Right lobe of liver (tissue), 6 donors: Measurements from ENCODE around the gene DNAH8. TPM values are rescaled to one million over a fixed set of nuclear protein-coding genes. Genes with fewer than 3 reads are reported as not detected.

Source experiments
- ATAC-seq, 4 donors: fragments of 200-7000 bp; cut with Tn5 transposase; one replicate each; pipeline ENCODE4 v1.9.1; 2020; ENCODE audit warnings: mild to moderate bottlenecking in 4 of 4, moderate library complexity in 4 of 4
- DNase-seq, 3 donors: peaks; one replicate each; pipeline ENCODE4 v3.0.0-alpha.2; 2020
- H3K27ac ChIP-seq, 3 donors: fragments of 200-600 bp; one replicate each; pipeline ENCODE4 v1.8.0; 2022
- H3K27me3 ChIP-seq, 2 donors: fragments of 200-600 bp; one replicate each; pipeline ENCODE4 v1.8.0; 2022
- H3K36me3 ChIP-seq, 4 donors: fragments of 200-600 bp; sonication (generic) in 1 of 4; one replicate each; pipeline versions ENCODE4 v1.5.1 to v1.8.0; 2017 to 2022; ENCODE audit warnings: control low read depth in 1 of 4
- H3K4me1 ChIP-seq, 4 donors: fragments of 200-600 bp; sonication (generic) in 1 of 4; one replicate each; pipeline versions ENCODE4 v1.5.1 to v1.8.0; 2017 to 2022; ENCODE audit warnings: control low read depth in 1 of 4
- H3K4me3 ChIP-seq, 3 donors: fragments of 200-600 bp; one replicate each; pipeline ENCODE4 v1.8.0; 2022
- H3K9me3 ChIP-seq, 4 donors: fragments of 200-600 bp; sonication (generic) in 1 of 4; one replicate each; pipeline versions ENCODE4 v1.5.1 to v1.8.0; 2017 to 2022; ENCODE audit warnings: control low read depth in 1 of 4
- POLR2A ChIP-seq: fragments of 450-650 bp; IDR thresholded peaks from one replicate; pipeline ENCODE4 v1.6.1; 2017; ENCODE audit warnings: antibody characterized with exemption, mild to moderate bottlenecking
- WGBS: methylation state at CpG from one replicate; pipeline ENCODE4 v1.1.6; 2018; ENCODE audit warnings: low coverage, low lambda C conversion rate; ENCODE audit not compliant: insufficient coverage; ENCODE audit errors: missing lambda C conversion rate; 5-methylcytosine and 5-hydroxymethylcytosine counted together
- intact Hi-C, 2 donors: fragments of 100-400 bp; cut with DNase I; formaldehyde crosslinking; loops; one replicate each; pipeline versions ENCODE4 v1.11.2 to v1.14.1; 2022
- total RNA-seq, 6 experiments: library from RNA; depleted of rRNA in 2 of 6; stranded (reverse); fragments of >200 nt in 2 of 6; fragmentation: NEBNext Ultra II Directional in 3 of 6; extraction: Animal tissue kit (Norgen Biotek cat#: 25700) in 3 of 6; gene quantifications; one replicate each; pipeline versions ENCODE4 v1.1.0 to v1.2.4, GENCODE V29; 2016 to 2023
- TF ChIP-seq, protein P1 (sequence below), 4 donors: fragments of 200-600 bp in 3 of 4; fragments of 450-650 bp in 1 of 4; IDR thresholded peaks; one replicate each; pipeline versions ENCODE4 v1.5.1 to v1.8.0; 2016 to 2022; ENCODE audit warnings: antibody characterized with exemption in 4 of 4, mild to moderate bottlenecking in 2 of 4
- donor health status: DM: no; HTN: yes; CAD: no.
- donor health status: DM: no; HTN: no; CAD: no.
- donor health status: DM: no; HTN: no; CAD: no.
- donor health status: DM: no; HTN: yes; CAD: no.
- donor health status: DM: no; HTN: yes; CAD: no.

DNAH8 gene
- total RNA-seq, 6 experiments from 2014 or later, result 0.02 TPM; not detected in 5

DNA sequence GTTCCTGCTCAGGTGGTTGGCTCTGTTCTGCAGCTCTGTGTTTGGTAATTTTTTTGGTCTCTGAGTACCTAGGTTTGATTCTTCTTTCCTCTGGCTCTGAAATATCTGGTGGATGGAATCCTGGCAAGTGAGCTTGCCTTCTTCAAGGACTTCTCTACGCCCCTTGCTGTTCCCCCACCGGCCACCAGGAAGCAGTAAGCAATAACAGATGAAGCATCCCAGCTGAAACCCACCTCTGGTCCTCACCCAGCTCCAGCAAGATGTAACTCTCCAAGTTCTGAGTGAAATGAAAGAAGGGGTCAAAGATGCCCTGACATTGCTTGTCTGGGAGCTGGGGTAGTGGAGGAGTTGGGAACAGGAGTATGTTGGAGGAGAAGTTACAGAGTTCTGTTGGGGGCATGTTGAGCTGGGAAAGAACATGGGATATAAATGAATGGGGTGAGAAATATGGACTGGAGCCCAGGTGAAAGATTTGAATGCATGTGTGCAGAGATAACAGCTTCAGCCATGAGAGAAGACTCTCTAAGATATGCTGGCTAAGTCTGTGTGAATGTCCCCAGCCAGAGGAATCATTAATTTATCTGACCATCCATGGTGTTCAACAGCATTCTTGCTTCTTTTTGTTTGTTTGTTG is 282.1 kb downstream of the DNAH8 start:
- no peak for ATAC-seq
- intact Hi-C loops, result no loop called here
- Histone ChIP-seq H3K9me3 (no peaks in the 10 kb centered on the region), H3K4me3 (no peak overlapping the region), H3K27me3 (peaks cover 2 to 7% of the 10 kb centered on the region in 2 donors), H3K36me3 (no peaks in the 10 kb centered on the region), H3K27ac (no peak overlapping the region), H3K4me1 (no peaks in the 10 kb centered on the region)
- WGBS, result 0% methylated on average over 1 of the region's 2 CpGs
- DNase-seq, result no peak
- no peak for TF ChIP-seq POLR2A
- TF ChIP-seq, protein P1, sequence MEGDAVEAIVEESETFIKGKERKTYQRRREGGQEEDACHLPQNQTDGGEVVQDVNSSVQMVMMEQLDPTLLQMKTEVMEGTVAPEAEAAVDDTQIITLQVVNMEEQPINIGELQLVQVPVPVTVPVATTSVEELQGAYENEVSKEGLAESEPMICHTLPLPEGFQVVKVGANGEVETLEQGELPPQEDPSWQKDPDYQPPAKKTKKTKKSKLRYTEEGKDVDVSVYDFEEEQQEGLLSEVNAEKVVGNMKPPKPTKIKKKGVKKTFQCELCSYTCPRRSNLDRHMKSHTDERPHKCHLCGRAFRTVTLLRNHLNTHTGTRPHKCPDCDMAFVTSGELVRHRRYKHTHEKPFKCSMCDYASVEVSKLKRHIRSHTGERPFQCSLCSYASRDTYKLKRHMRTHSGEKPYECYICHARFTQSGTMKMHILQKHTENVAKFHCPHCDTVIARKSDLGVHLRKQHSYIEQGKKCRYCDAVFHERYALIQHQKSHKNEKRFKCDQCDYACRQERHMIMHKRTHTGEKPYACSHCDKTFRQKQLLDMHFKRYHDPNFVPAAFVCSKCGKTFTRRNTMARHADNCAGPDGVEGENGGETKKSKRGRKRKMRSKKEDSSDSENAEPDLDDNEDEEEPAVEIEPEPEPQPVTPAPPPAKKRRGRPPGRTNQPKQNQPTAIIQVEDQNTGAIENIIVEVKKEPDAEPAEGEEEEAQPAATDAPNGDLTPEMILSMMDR (IDR thresholded peaks at IDR 0.05), result peak; percentile 21 to 30 (median 28)

DNA sequence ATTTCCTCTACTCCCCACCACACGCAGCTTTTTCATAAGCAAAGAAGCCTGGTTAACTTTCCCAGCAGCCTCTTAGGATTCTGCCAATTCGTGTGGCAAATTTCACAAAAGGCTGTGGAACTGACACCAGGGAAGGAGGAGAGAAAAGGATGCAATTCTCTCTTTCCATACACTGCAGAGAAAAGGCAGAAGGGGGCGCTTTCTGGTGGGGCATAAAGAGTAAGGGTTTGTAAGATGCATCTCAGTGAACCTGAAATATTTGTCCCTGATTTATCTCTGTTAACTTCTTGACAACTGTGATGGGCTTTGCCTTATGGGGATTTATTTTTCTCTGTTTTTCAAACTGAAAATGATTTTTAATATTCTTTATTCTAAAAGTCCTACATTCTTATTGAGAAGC is 288.0 kb downstream of the DNAH8 start:
- Histone ChIP-seq H3K4me1 (no peaks in the 10 kb centered on the region), H3K36me3 (no peaks in the 10 kb centered on the region), H3K4me3 (no peak overlapping the region), H3K9me3 (no peaks in the 10 kb centered on the region), H3K27ac (no peak overlapping the region), H3K27me3 (peaks cover 7% of the 10 kb centered on the region in 2 donors)
- intact Hi-C loops, result no loop called here
- TF ChIP-seq, protein P1 (IDR thresholded peaks at IDR 0.05), result no peak
- no peak for TF ChIP-seq POLR2A
- ATAC-seq (no peak), DNase-seq (no peak)
- 7% methylated on average over 3 of the region's 3 CpGs for WGBS

DNA sequence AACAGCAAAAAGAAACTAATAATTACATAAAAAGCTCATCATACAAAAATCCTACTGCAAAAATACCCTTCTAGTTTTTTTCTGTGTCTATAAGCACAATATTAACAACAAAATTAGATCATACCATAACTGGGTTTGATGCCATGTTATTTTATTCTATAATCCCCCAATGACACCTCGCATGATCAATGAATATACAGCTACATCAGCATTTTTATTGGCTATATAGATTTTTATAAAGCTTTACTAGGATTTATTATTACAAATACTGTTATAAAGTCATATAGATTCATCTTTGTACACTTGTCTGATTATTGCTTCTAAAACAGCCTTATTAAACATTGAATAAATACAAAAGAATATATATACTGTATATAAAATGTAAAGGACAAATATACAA is 288.4 kb downstream of the DNAH8 start:
- H3K9me3 ChIP-seq, result no peaks in the 10 kb centered on the region
- WGBS, result 60% methylated on average over 1 of the region's 1 CpG
- H3K27me3 ChIP-seq, result peaks cover 7% of the 10 kb centered on the region in 2 donors
- no peak overlapping the region for H3K27ac ChIP-seq
- intact Hi-C loops, result no loop called here
- H3K4me1 ChIP-seq, result no peaks in the 10 kb centered on the region
- DNase-seq (no peak), ATAC-seq (no peak)
- TF ChIP-seq POLR2A, result no peak
- TF ChIP-seq, protein P1 (IDR thresholded peaks at IDR 0.05), result no peak
- H3K36me3 ChIP-seq, result no peaks in the 10 kb centered on the region
- H3K4me3 ChIP-seq, result no peak overlapping the region

DNA sequence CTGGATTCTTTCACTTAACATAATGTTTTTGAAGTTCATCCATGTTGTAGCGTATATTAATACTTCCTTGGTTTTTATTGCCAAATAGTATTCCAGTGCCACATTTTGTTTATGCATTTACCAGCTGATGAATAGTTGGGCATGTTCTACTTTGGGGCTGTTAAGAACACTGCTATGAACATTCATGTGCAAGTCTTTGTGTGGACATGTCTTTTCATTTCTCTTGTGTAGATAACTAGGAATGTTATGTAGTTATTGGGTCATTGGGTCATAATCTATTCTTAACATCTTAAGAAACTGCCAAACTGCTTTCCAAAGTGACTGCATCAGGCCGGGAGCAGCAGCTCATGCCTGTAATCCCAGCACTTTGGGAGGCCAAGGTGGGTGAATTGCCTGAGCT is 289.7 kb downstream of the DNAH8 start:
- H3K9me3 ChIP-seq, result no peaks in the 10 kb centered on the region
- no peaks in the 10 kb centered on the region for H3K36me3 ChIP-seq
- peaks cover 7% of the 10 kb centered on the region in 2 donors for H3K27me3 ChIP-seq
- H3K4me3 ChIP-seq, result no peak overlapping the region
- WGBS, result 58% methylated on average over 2 of the region's 2 CpGs
- ATAC-seq, result no peak
- TF ChIP-seq, protein P1 (IDR thresholded peaks at IDR 0.05), result no peak
- TF ChIP-seq POLR2A, result no peak
- intact Hi-C loops, result no loop called here
- no peak for DNase-seq
- H3K4me1 ChIP-seq, result no peaks in the 10 kb centered on the region
- H3K27ac ChIP-seq, result no peak overlapping the region
